Measurements from ENCODE around the gene MPDU1.

DNA sequence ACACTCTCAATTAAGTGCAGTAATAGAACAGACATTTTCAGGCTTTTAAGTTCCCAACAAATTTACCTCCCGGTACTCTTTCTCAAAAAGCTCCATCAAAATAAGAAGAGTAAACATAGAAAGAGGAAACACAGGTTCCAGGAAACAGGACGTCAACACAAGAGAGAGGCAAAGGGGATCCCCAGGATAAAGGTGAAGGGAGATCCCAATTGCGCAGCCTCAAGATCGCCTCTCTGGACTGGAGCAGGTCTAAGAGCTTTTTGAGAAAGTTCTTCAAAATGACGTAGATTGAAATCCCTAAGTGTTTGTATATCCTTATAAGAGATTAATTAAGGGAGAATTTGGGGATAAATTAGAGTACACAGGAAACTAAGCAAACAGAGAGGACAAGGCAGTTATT, 35.0 kb downstream of the MPDU1 start:
- TF ChIP-seq EZH2 (IDR thresholded peaks at IDR 0.05) = no peak
- no peak for TF ChIP-seq POLR2AphosphoS5 (IDR thresholded peaks at IDR 0.05; ENCODE audit: borderline replicate concordance, low read depth, low read length)
